Right lobe of liver (tissue), 6 donors: ENCODE data around the gene ZSWIM5. TPM values are rescaled to one million over a fixed set of nuclear protein-coding genes. Genes with fewer than 3 reads are reported as not detected.
"Not testable (repeated sequence)": the region's sequence is repeated elsewhere in the genome, so short reads cannot be mapped to it uniquely, and the experiment has no call there.

Experiments used
- ATAC-seq, 4 donors: fragments of 200-7000 bp; cut with Tn5 transposase; one replicate each; pipeline ENCODE4 v1.9.1; 2020; ENCODE audit warnings: mild to moderate bottlenecking in 4 of 4, moderate library complexity in 4 of 4
- DNase-seq, 3 donors: peaks; one replicate each; pipeline ENCODE4 v3.0.0-alpha.2; 2020
- H3K27ac ChIP-seq, 3 donors: fragments of 200-600 bp; one replicate each; pipeline ENCODE4 v1.8.0; 2022
- H3K27me3 ChIP-seq, 2 donors: fragments of 200-600 bp; one replicate each; pipeline ENCODE4 v1.8.0; 2022
- H3K36me3 ChIP-seq, 4 donors: fragments of 200-600 bp; sonication (generic) in 1 of 4; one replicate each; pipeline versions ENCODE4 v1.5.1 to v1.8.0; 2017 to 2022; ENCODE audit warnings: control low read depth in 1 of 4
- H3K4me1 ChIP-seq, 4 donors: fragments of 200-600 bp; sonication (generic) in 1 of 4; one replicate each; pipeline versions ENCODE4 v1.5.1 to v1.8.0; 2017 to 2022; ENCODE audit warnings: control low read depth in 1 of 4
- H3K4me3 ChIP-seq, 3 donors: fragments of 200-600 bp; one replicate each; pipeline ENCODE4 v1.8.0; 2022
- H3K9me3 ChIP-seq, 4 donors: fragments of 200-600 bp; sonication (generic) in 1 of 4; one replicate each; pipeline versions ENCODE4 v1.5.1 to v1.8.0; 2017 to 2022; ENCODE audit warnings: control low read depth in 1 of 4
- POLR2A ChIP-seq: fragments of 450-650 bp; IDR thresholded peaks from one replicate; pipeline ENCODE4 v1.6.1; 2017; ENCODE audit warnings: antibody characterized with exemption, mild to moderate bottlenecking
- whole genome bisulfite sequencing: methylation state at CpG from one replicate; pipeline ENCODE4 v1.1.6; 2018; ENCODE audit warnings: low coverage, low lambda C conversion rate; ENCODE audit not compliant: insufficient coverage; ENCODE audit errors: missing lambda C conversion rate; 5-methylcytosine and 5-hydroxymethylcytosine counted together
- intact Hi-C, 2 donors: fragments of 100-400 bp; cut with DNase I; formaldehyde crosslinking; loops; one replicate each; pipeline versions ENCODE4 v1.11.2 to v1.14.1; 2022
- total RNA-seq, 6 experiments: library from RNA; depleted of rRNA in 2 of 6; stranded (reverse); fragments of >200 nt in 2 of 6; fragmentation: NEBNext Ultra II Directional in 3 of 6; extraction: Animal tissue kit (Norgen Biotek cat#: 25700) in 3 of 6; gene quantifications; one replicate each; pipeline versions ENCODE4 v1.1.0 to v1.2.4, GENCODE V29; 2016 to 2023
- TF ChIP-seq, protein P1 (sequence below), 4 donors: fragments of 200-600 bp in 3 of 4; fragments of 450-650 bp in 1 of 4; IDR thresholded peaks; one replicate each; pipeline versions ENCODE4 v1.5.1 to v1.8.0; 2016 to 2022; ENCODE audit warnings: antibody characterized with exemption in 4 of 4, mild to moderate bottlenecking in 2 of 4
- donor health status: DM: no; HTN: yes; CAD: no.
- donor health status: DM: no; HTN: no; CAD: no.
- donor health status: DM: no; HTN: no; CAD: no.
- donor health status: DM: no; HTN: yes; CAD: no.
- donor health status: DM: no; HTN: yes; CAD: no.

The ZSWIM5 gene
- total RNA-seq, 6 experiments from 2014 or later: 0.18 to 0.46 (median 0.31) TPM

DNA sequence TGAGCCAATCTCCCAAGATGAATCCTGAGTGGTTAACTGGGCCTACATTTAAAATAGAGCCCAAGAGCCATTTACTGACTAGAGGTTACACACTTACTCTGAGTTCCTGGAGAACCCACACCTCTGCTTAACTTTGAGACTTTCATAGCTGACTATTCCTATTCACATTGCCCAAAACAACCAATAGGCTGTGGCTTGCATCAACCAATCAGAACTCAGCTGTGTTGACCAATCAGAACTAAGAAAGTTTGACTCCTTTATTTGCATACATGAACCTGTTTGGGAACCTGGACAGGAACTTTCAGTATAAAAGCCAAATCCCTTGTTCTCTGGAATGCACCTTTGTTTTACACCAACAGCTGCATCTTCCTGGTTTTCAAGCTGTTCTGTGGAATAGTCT lies 9.5 kb downstream of the ZSWIM5 start:
- DNase-seq (no peak), ATAC-seq (no peak)
- Histone ChIP-seq H3K27me3 (no peaks in the 10 kb centered on the region), H3K4me3 (no peak overlapping the region), H3K36me3 (no peaks in the 10 kb centered on the region), H3K9me3 (no peaks in the 10 kb centered on the region), H3K4me1 (no peaks in the 10 kb centered on the region), H3K27ac (no peak overlapping the region)
- intact Hi-C loops: no loop called here
- TF ChIP-seq, protein P1, sequence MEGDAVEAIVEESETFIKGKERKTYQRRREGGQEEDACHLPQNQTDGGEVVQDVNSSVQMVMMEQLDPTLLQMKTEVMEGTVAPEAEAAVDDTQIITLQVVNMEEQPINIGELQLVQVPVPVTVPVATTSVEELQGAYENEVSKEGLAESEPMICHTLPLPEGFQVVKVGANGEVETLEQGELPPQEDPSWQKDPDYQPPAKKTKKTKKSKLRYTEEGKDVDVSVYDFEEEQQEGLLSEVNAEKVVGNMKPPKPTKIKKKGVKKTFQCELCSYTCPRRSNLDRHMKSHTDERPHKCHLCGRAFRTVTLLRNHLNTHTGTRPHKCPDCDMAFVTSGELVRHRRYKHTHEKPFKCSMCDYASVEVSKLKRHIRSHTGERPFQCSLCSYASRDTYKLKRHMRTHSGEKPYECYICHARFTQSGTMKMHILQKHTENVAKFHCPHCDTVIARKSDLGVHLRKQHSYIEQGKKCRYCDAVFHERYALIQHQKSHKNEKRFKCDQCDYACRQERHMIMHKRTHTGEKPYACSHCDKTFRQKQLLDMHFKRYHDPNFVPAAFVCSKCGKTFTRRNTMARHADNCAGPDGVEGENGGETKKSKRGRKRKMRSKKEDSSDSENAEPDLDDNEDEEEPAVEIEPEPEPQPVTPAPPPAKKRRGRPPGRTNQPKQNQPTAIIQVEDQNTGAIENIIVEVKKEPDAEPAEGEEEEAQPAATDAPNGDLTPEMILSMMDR (IDR thresholded peaks at IDR 0.05): no peak
- TF ChIP-seq POLR2A: no peak

DNA sequence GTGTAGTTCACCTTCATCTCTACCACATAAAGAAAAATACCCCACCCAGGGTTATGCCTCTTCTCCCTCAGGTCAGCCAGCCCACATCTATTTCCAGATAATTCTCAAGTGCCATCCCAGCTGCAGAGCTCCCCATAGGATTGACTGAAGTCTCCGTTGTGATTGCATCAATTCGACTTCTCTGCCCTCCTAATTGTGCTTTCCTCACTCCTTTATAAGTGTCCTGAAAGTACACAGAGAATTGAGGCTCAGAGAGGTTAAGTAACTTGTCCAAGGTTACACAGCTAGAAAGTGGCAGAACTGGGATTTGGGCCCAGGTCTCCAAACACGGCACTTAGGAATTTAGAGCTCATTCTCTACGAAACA lies 15.0 kb downstream of the ZSWIM5 start:
- no peak for TF ChIP-seq POLR2A
- TF ChIP-seq, protein P1 (IDR thresholded peaks at IDR 0.05): no peak
- H3K4me1 ChIP-seq: no peaks in the 10 kb centered on the region
- no peak for ATAC-seq
- 71% methylated on average over 4 of the region's 4 CpGs for WGBS
- intact Hi-C loops: no loop called here
- no peaks in the 10 kb centered on the region for H3K9me3 ChIP-seq
- no peaks in the 10 kb centered on the region for H3K27me3 ChIP-seq
- no peak overlapping the region for H3K4me3 ChIP-seq
- no peak for DNase-seq
- no peaks in the 10 kb centered on the region for H3K36me3 ChIP-seq
- H3K27ac ChIP-seq: no peak overlapping the region

DNA sequence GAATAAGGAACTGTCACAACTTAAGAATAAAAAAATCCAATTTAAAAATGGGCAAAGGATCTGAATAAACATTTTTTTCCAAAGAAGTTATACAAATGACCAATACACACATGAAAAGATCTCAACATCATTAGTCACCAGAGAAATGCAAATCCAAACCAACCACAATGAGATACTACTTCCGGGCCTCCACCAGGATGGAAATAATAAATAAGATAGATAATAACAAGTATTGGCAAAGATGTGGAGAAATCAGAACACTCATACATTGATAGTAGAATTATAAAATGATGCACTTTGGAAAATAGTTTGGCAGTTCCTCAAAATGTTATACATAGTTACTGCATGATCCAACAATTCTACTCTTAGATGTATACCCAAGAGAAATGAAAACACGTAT lies 18.7 kb downstream of the ZSWIM5 start:
- no peak for ATAC-seq
- H3K4me1 ChIP-seq: no peaks in the 10 kb centered on the region
- no peak overlapping the region for H3K4me3 ChIP-seq
- intact Hi-C loops: no loop called here
- WGBS: 94% methylated on average over 2 of the region's 2 CpGs
- H3K27ac ChIP-seq: no peak overlapping the region
- no peaks in the 10 kb centered on the region for H3K9me3 ChIP-seq
- no peaks in the 10 kb centered on the region for H3K27me3 ChIP-seq
- no peak for TF ChIP-seq POLR2A
- TF ChIP-seq, protein P1 (IDR thresholded peaks at IDR 0.05): no peak
- no peaks in the 10 kb centered on the region for H3K36me3 ChIP-seq
- no peak for DNase-seq

DNA sequence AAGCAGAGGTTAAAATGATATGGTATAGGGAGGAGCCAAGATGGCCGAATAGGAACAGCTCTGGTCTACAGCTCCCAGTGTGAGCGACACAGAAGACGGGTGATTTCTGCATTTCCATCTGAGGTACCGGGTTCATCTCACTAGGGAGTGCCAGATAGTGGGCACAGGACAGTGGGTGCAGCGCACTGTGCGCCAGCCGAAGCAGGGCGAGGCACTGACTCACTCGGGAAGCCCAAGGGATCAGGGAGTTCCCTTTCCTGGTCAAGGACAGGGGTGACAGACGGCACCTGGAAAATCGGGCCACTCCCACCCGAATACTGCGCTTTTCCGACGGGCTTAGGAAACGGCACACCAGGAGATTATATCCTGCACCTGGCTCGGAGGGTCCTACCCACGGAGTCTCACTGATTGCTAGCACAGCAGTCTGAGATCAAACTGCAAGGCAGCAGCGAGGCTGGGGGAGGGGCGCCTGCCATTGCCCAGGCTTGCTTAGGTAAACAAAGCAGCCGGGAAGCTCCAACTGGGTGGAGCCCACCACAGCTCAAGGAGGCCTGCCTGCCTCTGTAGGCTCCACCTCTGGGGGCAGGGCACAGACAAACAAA lies 26.4 kb downstream of the ZSWIM5 start:
- WGBS: 75% methylated on average over 2 of the region's 21 CpGs
- H3K27ac ChIP-seq, H3K36me3 ChIP-seq, intact Hi-C loops, ATAC-seq, H3K4me3 ChIP-seq, H3K27me3 ChIP-seq, H3K9me3 ChIP-seq, H3K4me1 ChIP-seq, DNase-seq: not testable (repeated sequence)

DNA sequence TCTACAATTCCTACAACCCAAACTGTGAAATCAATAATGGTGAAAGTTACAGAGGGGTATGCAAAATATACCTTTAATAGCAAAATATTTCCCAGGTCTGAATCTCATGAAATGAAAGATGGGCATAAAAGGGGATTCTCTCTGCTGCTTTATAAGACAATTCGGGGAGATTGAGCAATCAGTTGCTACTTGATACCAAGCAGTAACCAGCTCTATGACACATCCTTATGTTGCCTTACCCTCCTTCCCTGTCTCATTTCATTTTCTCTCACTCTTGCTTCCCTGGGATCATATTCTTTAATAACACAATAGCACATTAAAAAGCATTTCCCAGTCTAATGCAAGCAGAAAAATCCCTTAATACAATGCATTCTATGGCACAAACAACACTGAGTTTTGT lies 29.0 kb downstream of the ZSWIM5 start:
- 86% methylated on average over 1 of the region's 1 CpG for WGBS
- no peak for TF ChIP-seq POLR2A
- TF ChIP-seq, protein P1 (IDR thresholded peaks at IDR 0.05): no peak
- Histone ChIP-seq H3K4me3 (no peak overlapping the region), H3K27me3 (peaks cover 5 to 8% of the 10 kb centered on the region in 2 donors), H3K27ac (no peak overlapping the region), H3K36me3 (no peaks in the 10 kb centered on the region), H3K4me1 (peaks cover 0 to 2% (median 1%) of the 10 kb centered on the region in 4 donors), H3K9me3 (peaks cover 0 to 3% (median 0%) of the 10 kb centered on the region in 4 donors)
- DNase-seq (no peak), ATAC-seq (no peak)
- intact Hi-C loops: no loop called here
